SK-N-SH (cell line): Measurements from ENCODE around the gene CD3D. TPM values are rescaled to one million over a fixed set of nuclear protein-coding genes. Genes with fewer than 3 reads are reported as not detected.

Experiments
- CTCF ChIA-PET: fragments of 300-600, 350-600 bp; formaldehyde crosslinking; extraction: SDS; loops from one replicate; lab custom pipeline; 2021; lab: Yijun Ruan, JAX
- POLR2A ChIA-PET: fragments of 350-600 bp; sonication (Branson Sonifier 250); formaldehyde crosslinking; extraction: SDS; loops from one replicate; lab custom pipeline; 2020; ENCODE audit warnings: antibody characterized with exemption, inconsistent platforms; lab: Yijun Ruan, JAX
- DNase-seq: peaks from one replicate; pipeline ENCODE4 v3.0.0; 2012
- H2AFZ ChIP-seq: fragments of 200-600 bp; sonication (generic); 2 replicates; pipeline ENCODE4 v1.8.1; 2016; ENCODE audit warnings: antibody characterized with exemption, mild to moderate bottlenecking, low read depth
- H3F3A ChIP-seq: fragments of 200-600 bp; sonication (generic); replicated peaks from 2 replicates; pipeline ENCODE3; 2016; ENCODE audit warnings: antibody characterized with exemption, mild to moderate bottlenecking; ENCODE audit not compliant: insufficient read depth
- H3K27ac ChIP-seq, 2 experiments: fragments of 200-500 bp in 1 of 2; fragments of 200-600 bp in 1 of 2; sonication (Bioruptor generic) in 1 of 2; sonication (generic), shearing (Covaris generic) in 1 of 2; 2 replicates each; pipeline versions ENCODE4 v1.5.1 to v1.6.1; 2014 to 2016; ENCODE audit warnings: low read depth in 2 of 2, inconsistent platforms in 1 of 2, low read length in 1 of 2, mild to moderate bottlenecking in 1 of 2, mixed read lengths in 1 of 2
- H3K27me3 ChIP-seq: fragments of 200-600 bp; sonication (generic), shearing (Covaris generic); 2 replicates; pipeline ENCODE4 v1.6.1; 2016; ENCODE audit warnings: mixed run types; ENCODE audit not compliant: insufficient read depth
- H3K36me3 ChIP-seq, 2 experiments: fragments of 200-500 bp in 1 of 2; fragments of 200-600 bp in 1 of 2; sonication (Bioruptor generic) in 1 of 2; sonication (generic) in 1 of 2; replicated peaks in 1 of 2; 2 replicates each; pipeline versions ENCODE3 to v1.5.1; 2014 to 2016; ENCODE audit warnings: low read length in 1 of 2, mild to moderate bottlenecking in 1 of 2; ENCODE audit not compliant: insufficient read depth in 2 of 2, control insufficient read depth in 1 of 2
- H3K4me1 ChIP-seq, 2 experiments: fragments of 200-500 bp in 1 of 2; fragments of 200-600 bp in 1 of 2; sonication (Bioruptor generic) in 1 of 2; sonication (generic), shearing (Covaris generic) in 1 of 2; 2 replicates each; pipeline versions ENCODE4 v1.5.1 to v1.6.1; 2014 to 2016; ENCODE audit warnings: low read depth in 1 of 2, low read length in 1 of 2, mixed run types in 1 of 2; ENCODE audit not compliant: insufficient read depth in 2 of 2, control insufficient read depth in 1 of 2
- H3K4me2 ChIP-seq: fragments of 200-600 bp; sonication (generic), shearing (Covaris generic); 2 replicates; pipeline ENCODE4 v1.6.1; 2017; ENCODE audit warnings: mixed run types
- H3K4me3 ChIP-seq, 2 experiments: fragments of 200-500 bp in 1 of 2; fragments of 200-600 bp in 1 of 2; sonication (Bioruptor generic) in 1 of 2; sonication (generic), shearing (Covaris generic) in 1 of 2; 2 replicates each; pipeline versions ENCODE4 v1.5.1 to v1.8.1; 2014 to 2016; ENCODE audit warnings: low read depth in 2 of 2, inconsistent platforms in 1 of 2, low read length in 1 of 2, mild to moderate bottlenecking in 1 of 2, mixed read lengths in 1 of 2, moderate library complexity in 1 of 2
- H3K79me2 ChIP-seq: fragments of 200-600 bp; sonication (generic); 2 replicates; pipeline ENCODE4 v1.8.1; 2017; ENCODE audit warnings: mild to moderate bottlenecking; ENCODE audit not compliant: insufficient read depth
- H3K9ac ChIP-seq: fragments of 200-600 bp; sonication (generic); 2 replicates; pipeline ENCODE4 v1.6.1; 2017; ENCODE audit warnings: mixed run types
- H3K9me2 ChIP-seq: fragments of 200-600 bp; sonication (generic); 2 replicates; pipeline ENCODE4 v1.6.1; 2017; ENCODE audit warnings: mixed run types
- H3K9me3 ChIP-seq: fragments of 200-600 bp; sonication (generic); 2 replicates; pipeline ENCODE4 v1.6.1; 2017; ENCODE audit warnings: mixed run types, mild to moderate bottlenecking, moderate library complexity
- H4K20me1 ChIP-seq: fragments of 200-600 bp; sonication (generic); 2 replicates; pipeline ENCODE4 v1.6.1; 2017; ENCODE audit warnings: mild to moderate bottlenecking, mixed run types; ENCODE audit not compliant: insufficient read depth
- CHD2 ChIP-seq: fragments of 150-350 bp; IDR thresholded peaks from 2 replicates; pipeline ENCODE4 v1.6.1; 2018; ENCODE audit warnings: low read length; ENCODE audit not compliant: partially characterized antibody
- EP300 ChIP-seq, 2 experiments: IDR thresholded peaks; 2 replicates each; pipeline versions ENCODE4 v1.4.0 to v1.6.1; 2012; ENCODE audit warnings: borderline replicate concordance in 1 of 2, low read depth in 1 of 2, low read length in 1 of 2
- EZH2phosphoT487 ChIP-seq: fragments of 200-600 bp; sonication (generic); IDR thresholded peaks from 2 replicates; pipeline ENCODE4 v1.6.1; 2017; ENCODE audit warnings: low read depth, mixed run types, mild to moderate bottlenecking, antibody characterized with exemption, moderate library complexity, borderline replicate concordance
- FOSL2 ChIP-seq: IDR thresholded peaks from 2 replicates; pipeline ENCODE4 v1.4.0; 2012; ENCODE audit warnings: low read depth, mild to moderate bottlenecking, moderate library complexity, borderline replicate concordance
- FOXM1 ChIP-seq: IDR thresholded peaks from 2 replicates; pipeline ENCODE4 v1.4.0; 2012; ENCODE audit warnings: low read depth, mild to moderate bottlenecking
- GATA2 ChIP-seq: sonication (generic); formaldehyde crosslinking; IDR thresholded peaks from 2 replicates; pipeline ENCODE4 v1.5.0; 2020; ENCODE audit warnings: mild to moderate bottlenecking, missing genetic modification reagents
- MXI1 ChIP-seq: IDR thresholded peaks from 2 replicates; pipeline ENCODE4 v1.6.1; 2012; ENCODE audit warnings: mild to moderate bottlenecking, low read depth, low read length, improper control_type of control experiment
- NFIC ChIP-seq: IDR thresholded peaks from 2 replicates; pipeline ENCODE4 v1.4.0; 2012; ENCODE audit warnings: borderline replicate concordance
- NRF1 ChIP-seq: IDR thresholded peaks from 2 replicates; pipeline ENCODE4 v1.6.1; 2012; ENCODE audit warnings: low read depth, mild to moderate bottlenecking, low read length
- RAD21 ChIP-seq: IDR thresholded peaks from 2 replicates; pipeline ENCODE4 v1.6.1; 2012; ENCODE audit warnings: mild to moderate bottlenecking, low read length
- RFX5 ChIP-seq: IDR thresholded peaks from 2 replicates; pipeline ENCODE4 v1.6.1; 2012; ENCODE audit warnings: mild to moderate bottlenecking, improper control_type of control experiment, low read length
- RXRA ChIP-seq: IDR thresholded peaks from 2 replicates; pipeline ENCODE4 v1.4.0; 2012; ENCODE audit warnings: low read depth, mild to moderate bottlenecking, borderline replicate concordance
- TCF12 ChIP-seq: IDR thresholded peaks from 2 replicates; pipeline ENCODE4 v1.4.0; 2012
- TEAD4 ChIP-seq: IDR thresholded peaks from 2 replicates; pipeline ENCODE4 v1.4.0; 2012; ENCODE audit warnings: mild to moderate bottlenecking, borderline replicate concordance; ENCODE audit not compliant: insufficient read depth
- YY1 ChIP-seq: IDR thresholded peaks from 2 replicates; pipeline ENCODE4 v1.4.0; 2012; ENCODE audit warnings: low read depth, mild to moderate bottlenecking
- WGBS: methylation state at CpG from one replicate; pipeline ENCODE4 v1.1.6; 2017; ENCODE audit warnings: low lambda C conversion rate; 5-methylcytosine and 5-hydroxymethylcytosine counted together
- polyA plus RNA-seq, 3 experiments: library from polyadenylated mRNA; depleted of rRNA; stranded (reverse); fragments of >200 nt; gene quantifications; 2 replicates each; pipeline ENCODE4 v1.2.3, GENCODE V29; 2012
- TF ChIP-seq, protein P1 (sequence below): IDR thresholded peaks from 2 replicates; pipeline ENCODE4 v1.6.1; 2012; ENCODE audit warnings: mild to moderate bottlenecking, low read depth, low read length, moderate library complexity
- TF ChIP-seq, protein P2 (sequence below): IDR thresholded peaks from 2 replicates; pipeline ENCODE4 v1.4.0; 2012; ENCODE audit warnings: low read depth, borderline replicate concordance
- TF ChIP-seq, protein P3 (sequence below): fragments of 200-600 bp; sonication (generic); IDR thresholded peaks from 2 replicates; pipeline ENCODE4 v1.6.1; 2017; ENCODE audit warnings: antibody characterized with exemption, mild to moderate bottlenecking, moderate library complexity

The CD3D gene
- polyA plus RNA-seq, 1 of the 3 experiments (the other 2 are of a cell fraction) = 0.44 TPM

DNA sequence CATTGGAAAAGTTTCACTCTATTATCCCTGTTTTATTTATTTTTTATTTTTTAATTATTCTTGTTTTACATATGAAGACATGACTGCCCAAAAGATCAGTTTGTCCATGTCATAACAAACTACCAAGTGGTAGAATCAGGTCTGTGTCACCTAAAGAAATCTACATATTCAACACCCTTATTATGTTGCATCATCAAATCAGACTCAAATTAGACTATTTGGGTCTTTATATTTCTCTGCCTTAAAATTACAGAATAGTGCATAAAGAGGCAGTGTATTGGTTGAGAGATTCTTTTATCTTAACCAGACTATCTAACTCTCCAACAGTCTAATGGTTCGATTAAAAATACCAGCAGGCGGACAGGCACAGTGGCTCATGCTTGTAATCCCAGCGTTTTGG lies 40.4 kb upstream of the CD3D start:
- no peaks in the 10 kb centered on the region for H3K9me3 ChIP-seq
- H3K4me2 ChIP-seq = no peak overlapping the region
- no peaks in the 10 kb centered on the region for H3K79me2 ChIP-seq
- H3K4me3 ChIP-seq = no peak overlapping the region
- H4K20me1 ChIP-seq = no peaks in the 10 kb centered on the region
- no peaks in the 10 kb centered on the region for H3K9me2 ChIP-seq
- ChIA-PET CTCF (interaction anchor here (1.0 kb wide), 1 partner anchor 94 kb away, joined by 4 read pairs; no protein-coding TSS in a partner anchor), POLR2A (interaction anchor here (0.6 kb wide), 1 partner anchor 19 kb away, joined by 4 read pairs; no protein-coding TSS in a partner anchor)
- H3K27ac ChIP-seq = no peak overlapping the region
- no peaks in the 10 kb centered on the region for H3K4me1 ChIP-seq
- H3K36me3 ChIP-seq = peaks cover 80 to 91% of the 10 kb centered on the region in 2 experiments
- DNase-seq = no peak
- 98% methylated on average over 3 of the region's 3 CpGs for WGBS
- no peak overlapping the region for H3K9ac ChIP-seq
- no peaks in the 10 kb centered on the region for H3F3A ChIP-seq
- no peaks in the 10 kb centered on the region for H3K27me3 ChIP-seq
- no peak for TF ChIP-seq RFX5
- TF ChIP-seq CHD2 = no peak
- TF ChIP-seq GATA2 (CRISPR knock-in tag) = no peak
- no peak for TF ChIP-seq MXI1
- no peak for TF ChIP-seq TCF12
- TF ChIP-seq, protein P1, sequence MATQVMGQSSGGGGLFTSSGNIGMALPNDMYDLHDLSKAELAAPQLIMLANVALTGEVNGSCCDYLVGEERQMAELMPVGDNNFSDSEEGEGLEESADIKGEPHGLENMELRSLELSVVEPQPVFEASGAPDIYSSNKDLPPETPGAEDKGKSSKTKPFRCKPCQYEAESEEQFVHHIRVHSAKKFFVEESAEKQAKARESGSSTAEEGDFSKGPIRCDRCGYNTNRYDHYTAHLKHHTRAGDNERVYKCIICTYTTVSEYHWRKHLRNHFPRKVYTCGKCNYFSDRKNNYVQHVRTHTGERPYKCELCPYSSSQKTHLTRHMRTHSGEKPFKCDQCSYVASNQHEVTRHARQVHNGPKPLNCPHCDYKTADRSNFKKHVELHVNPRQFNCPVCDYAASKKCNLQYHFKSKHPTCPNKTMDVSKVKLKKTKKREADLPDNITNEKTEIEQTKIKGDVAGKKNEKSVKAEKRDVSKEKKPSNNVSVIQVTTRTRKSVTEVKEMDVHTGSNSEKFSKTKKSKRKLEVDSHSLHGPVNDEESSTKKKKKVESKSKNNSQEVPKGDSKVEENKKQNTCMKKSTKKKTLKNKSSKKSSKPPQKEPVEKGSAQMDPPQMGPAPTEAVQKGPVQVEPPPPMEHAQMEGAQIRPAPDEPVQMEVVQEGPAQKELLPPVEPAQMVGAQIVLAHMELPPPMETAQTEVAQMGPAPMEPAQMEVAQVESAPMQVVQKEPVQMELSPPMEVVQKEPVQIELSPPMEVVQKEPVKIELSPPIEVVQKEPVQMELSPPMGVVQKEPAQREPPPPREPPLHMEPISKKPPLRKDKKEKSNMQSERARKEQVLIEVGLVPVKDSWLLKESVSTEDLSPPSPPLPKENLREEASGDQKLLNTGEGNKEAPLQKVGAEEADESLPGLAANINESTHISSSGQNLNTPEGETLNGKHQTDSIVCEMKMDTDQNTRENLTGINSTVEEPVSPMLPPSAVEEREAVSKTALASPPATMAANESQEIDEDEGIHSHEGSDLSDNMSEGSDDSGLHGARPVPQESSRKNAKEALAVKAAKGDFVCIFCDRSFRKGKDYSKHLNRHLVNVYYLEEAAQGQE = no peak
- no peak overlapping the region for H2AFZ ChIP-seq

DNA sequence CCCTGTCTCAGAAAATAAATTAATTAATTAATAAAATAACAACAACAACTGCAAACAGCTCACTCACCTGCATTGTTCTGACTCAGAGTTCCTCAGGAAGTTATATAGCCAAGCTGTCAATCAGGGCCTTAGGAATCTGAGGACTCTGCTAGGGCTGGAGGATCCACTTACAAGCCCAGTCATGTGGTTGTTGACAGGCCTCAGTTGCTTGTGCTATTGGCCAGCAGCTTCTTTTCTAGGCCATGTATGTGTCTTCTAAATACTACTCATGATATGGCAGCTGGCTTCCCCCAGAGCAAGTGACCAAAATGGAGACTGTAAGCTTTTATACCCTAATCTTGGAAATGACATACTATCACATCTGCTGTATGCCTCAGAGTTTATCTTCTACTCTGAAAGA lies 38.1 kb upstream of the CD3D start:
- Histone ChIP-seq H3K27ac (no peak overlapping the region), H3K36me3 (peaks cover 72 to 79% of the 10 kb centered on the region in 2 experiments), H3K9me2 (no peaks in the 10 kb centered on the region), H3K9me3 (no peaks in the 10 kb centered on the region), H4K20me1 (no peaks in the 10 kb centered on the region), H3F3A (no peaks in the 10 kb centered on the region), H3K4me3 (no peak overlapping the region), H3K27me3 (no peaks in the 10 kb centered on the region), H2AFZ (no peak overlapping the region), H3K79me2 (no peaks in the 10 kb centered on the region), H3K4me2 (no peak overlapping the region), H3K9ac (no peak overlapping the region), H3K4me1 (no peaks in the 10 kb centered on the region)
- POLR2A ChIA-PET = interaction anchor here (0.5 kb wide), 1 partner anchor 21 kb away, joined by 3 read pairs; no protein-coding TSS in a partner anchor
- no peak for DNase-seq
- CTCF ChIA-PET = interaction anchor here (0.9 kb wide), 1 partner anchor 108 kb away, joined by 3 read pairs; no protein-coding TSS in a partner anchor
- no peak for TF ChIP-seq FOXM1
- TF ChIP-seq TEAD4 = no peak
- TF ChIP-seq FOSL2 = no peak
- TF ChIP-seq CHD2 = no peak
- no peak for TF ChIP-seq RAD21
- no peak for TF ChIP-seq EP300 (IDR thresholded peaks at IDR 0.05; ENCODE audit: borderline replicate concordance in 1 of 2, low read depth in 1 of 2, low read length in 1 of 2)
- TF ChIP-seq, protein P1 = no peak
- TF ChIP-seq YY1 = no peak
- TF ChIP-seq TCF12 = no peak
- TF ChIP-seq EZH2phosphoT487 = no peak
- TF ChIP-seq, protein P2, sequence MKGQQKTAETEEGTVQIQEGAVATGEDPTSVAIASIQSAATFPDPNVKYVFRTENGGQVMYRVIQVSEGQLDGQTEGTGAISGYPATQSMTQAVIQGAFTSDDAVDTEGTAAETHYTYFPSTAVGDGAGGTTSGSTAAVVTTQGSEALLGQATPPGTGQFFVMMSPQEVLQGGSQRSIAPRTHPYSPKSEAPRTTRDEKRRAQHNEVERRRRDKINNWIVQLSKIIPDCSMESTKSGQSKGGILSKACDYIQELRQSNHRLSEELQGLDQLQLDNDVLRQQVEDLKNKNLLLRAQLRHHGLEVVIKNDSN = no peak
- no peak for TF ChIP-seq RXRA
- TF ChIP-seq NFIC = no peak
- TF ChIP-seq NRF1 = no peak
- TF ChIP-seq, protein P3, sequence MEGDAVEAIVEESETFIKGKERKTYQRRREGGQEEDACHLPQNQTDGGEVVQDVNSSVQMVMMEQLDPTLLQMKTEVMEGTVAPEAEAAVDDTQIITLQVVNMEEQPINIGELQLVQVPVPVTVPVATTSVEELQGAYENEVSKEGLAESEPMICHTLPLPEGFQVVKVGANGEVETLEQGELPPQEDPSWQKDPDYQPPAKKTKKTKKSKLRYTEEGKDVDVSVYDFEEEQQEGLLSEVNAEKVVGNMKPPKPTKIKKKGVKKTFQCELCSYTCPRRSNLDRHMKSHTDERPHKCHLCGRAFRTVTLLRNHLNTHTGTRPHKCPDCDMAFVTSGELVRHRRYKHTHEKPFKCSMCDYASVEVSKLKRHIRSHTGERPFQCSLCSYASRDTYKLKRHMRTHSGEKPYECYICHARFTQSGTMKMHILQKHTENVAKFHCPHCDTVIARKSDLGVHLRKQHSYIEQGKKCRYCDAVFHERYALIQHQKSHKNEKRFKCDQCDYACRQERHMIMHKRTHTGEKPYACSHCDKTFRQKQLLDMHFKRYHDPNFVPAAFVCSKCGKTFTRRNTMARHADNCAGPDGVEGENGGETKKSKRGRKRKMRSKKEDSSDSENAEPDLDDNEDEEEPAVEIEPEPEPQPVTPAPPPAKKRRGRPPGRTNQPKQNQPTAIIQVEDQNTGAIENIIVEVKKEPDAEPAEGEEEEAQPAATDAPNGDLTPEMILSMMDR = no peak
